GM23338 (cell line): ENCODE results near the gene CTNNA3. TPM values are rescaled to one million over a fixed set of nuclear protein-coding genes. Genes with fewer than 3 reads are reported as not detected.

Experiments used
- ATAC-seq: fragments of 200-7000 bp; cut with Tn5 transposase; 3 replicates; pipeline ENCODE4 v1.9.1; 2020
- DNase-seq: peaks from one replicate; pipeline ENCODE4 v3.0.0-alpha.2; 2015; ENCODE audit warnings: low spot score
- H2AFZ ChIP-seq: fragments of 200-600 bp; sonication (generic); 2 replicates; pipeline ENCODE4 v1.8.0; 2016; ENCODE audit warnings: antibody characterized with exemption, mild to moderate bottlenecking, moderate library complexity
- H3F3A ChIP-seq: fragments of 200-600 bp; sonication (generic); replicated peaks from 2 replicates; pipeline ENCODE4 v1.8.0; 2017; ENCODE audit warnings: antibody characterized with exemption, mixed run types, low read depth
- H3K27ac ChIP-seq: fragments of 200-600 bp; sonication (generic); 2 replicates; pipeline ENCODE4 v1.6.1; 2016; ENCODE audit warnings: low read depth
- H3K27me3 ChIP-seq: fragments of 200-600 bp; sonication (generic); 2 replicates; pipeline ENCODE4 v1.8.0; 2016; ENCODE audit warnings: mild to moderate bottlenecking, mixed run types, moderate library complexity; ENCODE audit not compliant: insufficient read depth
- H3K36me3 ChIP-seq: fragments of 200-600 bp; sonication (generic); 2 replicates; pipeline ENCODE4 v1.8.0; 2016; ENCODE audit warnings: mild to moderate bottlenecking; ENCODE audit not compliant: insufficient read depth
- H3K4me1 ChIP-seq: fragments of 200-600 bp; sonication (generic); 2 replicates; pipeline ENCODE4 v1.8.0; 2016; ENCODE audit warnings: mild to moderate bottlenecking, moderate library complexity; ENCODE audit not compliant: insufficient read depth
- H3K4me2 ChIP-seq: fragments of 200-600 bp; sonication (generic); 2 replicates; pipeline ENCODE4 v1.7.1; 2017; ENCODE audit warnings: mixed run types
- H3K4me3 ChIP-seq: fragments of 200-600 bp; sonication (generic); 2 replicates; pipeline ENCODE4 v1.6.1; 2016; ENCODE audit warnings: mixed run types
- H3K79me2 ChIP-seq: fragments of 200-600 bp; sonication (generic); replicated peaks from 2 replicates; pipeline ENCODE4 v1.8.0; 2017; ENCODE audit warnings: mild to moderate bottlenecking; ENCODE audit not compliant: insufficient read depth
- H3K9me2 ChIP-seq: fragments of 200-600 bp; sonication (generic); 2 replicates; pipeline ENCODE4 v1.8.0; 2017; ENCODE audit not compliant: insufficient read depth
- H4K20me1 ChIP-seq: fragments of 200-600 bp; sonication (generic); replicated peaks from 2 replicates; pipeline ENCODE4 v1.8.0; 2017; ENCODE audit warnings: mild to moderate bottlenecking; ENCODE audit not compliant: insufficient read depth
- H3K27ac Mint-ChIP-seq: 2 replicates; pipeline ENCODE4 v1.8.0; 2020; ENCODE audit warnings: inconsistent platforms, mild to moderate bottlenecking, moderate library complexity, mixed read lengths
- H3K27me3 Mint-ChIP-seq: 3 replicates; pipeline ENCODE4 v1.8.0; 2022; ENCODE audit warnings: low read depth, mild to moderate bottlenecking, moderate library complexity, mixed read lengths, inconsistent platforms; ENCODE audit not compliant: insufficient read depth, poor library complexity
- H3K36me3 Mint-ChIP-seq: 3 replicates; pipeline ENCODE4 v1.8.0; 2021; ENCODE audit warnings: low read depth, mild to moderate bottlenecking, inconsistent platforms, moderate library complexity, mixed read lengths
- H3K4me1 Mint-ChIP-seq: 3 replicates; pipeline ENCODE4 v1.8.0; 2020; ENCODE audit warnings: mild to moderate bottlenecking, inconsistent platforms, mixed read lengths
- H3K4me3 Mint-ChIP-seq: 3 replicates; pipeline ENCODE4 v1.8.0; 2021; ENCODE audit warnings: moderate library complexity, mild to moderate bottlenecking, inconsistent platforms, mixed read lengths
- H3K9me3 Mint-ChIP-seq: 3 replicates; pipeline ENCODE4 v1.8.0; 2020; ENCODE audit warnings: moderate library complexity, mild to moderate bottlenecking, inconsistent platforms, mixed read lengths
- CREB1 ChIP-seq: fragments of 250-450 bp; sonication (Bioruptor Pico); IDR thresholded peaks from 2 replicates; pipeline ENCODE4 v1.5.0; 2020; ENCODE audit warnings: low read depth, mild to moderate bottlenecking, moderate library complexity
- EZH2 ChIP-seq: fragments of 200-600 bp; sonication (generic); IDR thresholded peaks from one replicate; pipeline ENCODE4 v1.8.0; 2017; ENCODE audit warnings: antibody characterized with exemption, mild to moderate bottlenecking, low read depth; ENCODE audit not compliant: unreplicated experiment
- JUNB ChIP-seq: IDR thresholded peaks from one replicate; pipeline ENCODE4 v1.6.1; 2016; ENCODE audit warnings: antibody characterized with exemption; ENCODE audit not compliant: unreplicated experiment
- NANOG ChIP-seq: IDR thresholded peaks from 2 replicates; pipeline ENCODE4 v1.6.1; 2016; ENCODE audit warnings: antibody characterized with exemption, borderline replicate concordance
- POLR2AphosphoS5 ChIP-seq: IDR thresholded peaks from 2 replicates; pipeline ENCODE4 v1.6.1; 2016; ENCODE audit warnings: antibody characterized with exemption, low read depth
- polyA plus RNA-seq: library from polyadenylated mRNA; unstranded; fragments of >200 nt; fragmentation: Nextera tagmentation; extraction: Ambion mirVana; gene quantifications from 2 replicates; pipeline ENCODE4 v1.2.1, GENCODE V29; 2016
- total RNA-seq: library from RNA; depleted of rRNA; stranded (reverse); fragments of >200 nt; shearing (Covaris generic); gene quantifications from 2 replicates; pipeline ENCODE4 v1.2.3, GENCODE V29; 2014
- TF ChIP-seq, protein P1 (sequence below): IDR thresholded peaks from 2 replicates; pipeline ENCODE4 v1.6.1; 2016; ENCODE audit warnings: antibody characterized with exemption
- TF ChIP-seq, protein P2 (sequence below): fragments of 250-450 bp; sonication (Bioruptor Pico); IDR thresholded peaks from 2 replicates; pipeline ENCODE4 v1.5.0; 2020; ENCODE audit warnings: mild to moderate bottlenecking, moderate library complexity

Gene CTNNA3
- total and polyA plus RNA-seq, 2 experiments from 2014 or later = 0.71 to 3.3 TPM

DNA sequence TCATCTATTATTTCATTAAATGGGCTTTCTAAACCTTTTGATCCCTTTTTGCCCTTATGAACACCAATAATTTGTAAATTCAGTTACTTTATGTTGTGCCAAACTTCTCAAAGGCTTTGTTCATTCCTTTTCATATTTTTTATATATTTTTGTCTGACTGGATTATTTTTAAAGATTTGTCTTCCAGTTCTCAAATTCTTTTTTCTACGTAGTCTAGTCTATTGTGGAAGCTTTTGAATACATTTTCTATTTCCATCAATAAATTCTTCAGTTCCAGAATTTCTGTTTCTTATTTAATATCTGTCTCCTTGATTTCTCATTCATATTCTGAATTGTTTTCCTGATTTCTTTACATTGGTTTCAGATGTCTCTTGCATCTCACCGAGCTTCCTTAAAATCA lies 108.2 kb downstream of the CTNNA3 start:
- Mint-ChIP-seq H3K4me3 (no peak overlapping the region), H3K4me1 (no peaks in the 10 kb centered on the region), H3K9me3 (peaks cover 70% of the 10 kb centered on the region), H3K27ac (no peak overlapping the region), H3K36me3 (peaks cover 31% of the 10 kb centered on the region), H3K27me3 (peaks cover 4% of the 10 kb centered on the region)
- H3K4me1 ChIP-seq = no peaks in the 10 kb centered on the region
- H4K20me1 ChIP-seq = no peaks in the 10 kb centered on the region
- TF ChIP-seq NANOG = no peak
- TF ChIP-seq, protein P1, sequence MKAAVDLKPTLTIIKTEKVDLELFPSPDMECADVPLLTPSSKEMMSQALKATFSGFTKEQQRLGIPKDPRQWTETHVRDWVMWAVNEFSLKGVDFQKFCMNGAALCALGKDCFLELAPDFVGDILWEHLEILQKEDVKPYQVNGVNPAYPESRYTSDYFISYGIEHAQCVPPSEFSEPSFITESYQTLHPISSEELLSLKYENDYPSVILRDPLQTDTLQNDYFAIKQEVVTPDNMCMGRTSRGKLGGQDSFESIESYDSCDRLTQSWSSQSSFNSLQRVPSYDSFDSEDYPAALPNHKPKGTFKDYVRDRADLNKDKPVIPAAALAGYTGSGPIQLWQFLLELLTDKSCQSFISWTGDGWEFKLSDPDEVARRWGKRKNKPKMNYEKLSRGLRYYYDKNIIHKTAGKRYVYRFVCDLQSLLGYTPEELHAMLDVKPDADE = no peak
- TF ChIP-seq POLR2AphosphoS5 = no peak
- no peak for TF ChIP-seq CREB1 (CRISPR knock-in tag)
- TF ChIP-seq JUNB = no peak
- TF ChIP-seq EZH2 = no peak
- TF ChIP-seq, protein P2, sequence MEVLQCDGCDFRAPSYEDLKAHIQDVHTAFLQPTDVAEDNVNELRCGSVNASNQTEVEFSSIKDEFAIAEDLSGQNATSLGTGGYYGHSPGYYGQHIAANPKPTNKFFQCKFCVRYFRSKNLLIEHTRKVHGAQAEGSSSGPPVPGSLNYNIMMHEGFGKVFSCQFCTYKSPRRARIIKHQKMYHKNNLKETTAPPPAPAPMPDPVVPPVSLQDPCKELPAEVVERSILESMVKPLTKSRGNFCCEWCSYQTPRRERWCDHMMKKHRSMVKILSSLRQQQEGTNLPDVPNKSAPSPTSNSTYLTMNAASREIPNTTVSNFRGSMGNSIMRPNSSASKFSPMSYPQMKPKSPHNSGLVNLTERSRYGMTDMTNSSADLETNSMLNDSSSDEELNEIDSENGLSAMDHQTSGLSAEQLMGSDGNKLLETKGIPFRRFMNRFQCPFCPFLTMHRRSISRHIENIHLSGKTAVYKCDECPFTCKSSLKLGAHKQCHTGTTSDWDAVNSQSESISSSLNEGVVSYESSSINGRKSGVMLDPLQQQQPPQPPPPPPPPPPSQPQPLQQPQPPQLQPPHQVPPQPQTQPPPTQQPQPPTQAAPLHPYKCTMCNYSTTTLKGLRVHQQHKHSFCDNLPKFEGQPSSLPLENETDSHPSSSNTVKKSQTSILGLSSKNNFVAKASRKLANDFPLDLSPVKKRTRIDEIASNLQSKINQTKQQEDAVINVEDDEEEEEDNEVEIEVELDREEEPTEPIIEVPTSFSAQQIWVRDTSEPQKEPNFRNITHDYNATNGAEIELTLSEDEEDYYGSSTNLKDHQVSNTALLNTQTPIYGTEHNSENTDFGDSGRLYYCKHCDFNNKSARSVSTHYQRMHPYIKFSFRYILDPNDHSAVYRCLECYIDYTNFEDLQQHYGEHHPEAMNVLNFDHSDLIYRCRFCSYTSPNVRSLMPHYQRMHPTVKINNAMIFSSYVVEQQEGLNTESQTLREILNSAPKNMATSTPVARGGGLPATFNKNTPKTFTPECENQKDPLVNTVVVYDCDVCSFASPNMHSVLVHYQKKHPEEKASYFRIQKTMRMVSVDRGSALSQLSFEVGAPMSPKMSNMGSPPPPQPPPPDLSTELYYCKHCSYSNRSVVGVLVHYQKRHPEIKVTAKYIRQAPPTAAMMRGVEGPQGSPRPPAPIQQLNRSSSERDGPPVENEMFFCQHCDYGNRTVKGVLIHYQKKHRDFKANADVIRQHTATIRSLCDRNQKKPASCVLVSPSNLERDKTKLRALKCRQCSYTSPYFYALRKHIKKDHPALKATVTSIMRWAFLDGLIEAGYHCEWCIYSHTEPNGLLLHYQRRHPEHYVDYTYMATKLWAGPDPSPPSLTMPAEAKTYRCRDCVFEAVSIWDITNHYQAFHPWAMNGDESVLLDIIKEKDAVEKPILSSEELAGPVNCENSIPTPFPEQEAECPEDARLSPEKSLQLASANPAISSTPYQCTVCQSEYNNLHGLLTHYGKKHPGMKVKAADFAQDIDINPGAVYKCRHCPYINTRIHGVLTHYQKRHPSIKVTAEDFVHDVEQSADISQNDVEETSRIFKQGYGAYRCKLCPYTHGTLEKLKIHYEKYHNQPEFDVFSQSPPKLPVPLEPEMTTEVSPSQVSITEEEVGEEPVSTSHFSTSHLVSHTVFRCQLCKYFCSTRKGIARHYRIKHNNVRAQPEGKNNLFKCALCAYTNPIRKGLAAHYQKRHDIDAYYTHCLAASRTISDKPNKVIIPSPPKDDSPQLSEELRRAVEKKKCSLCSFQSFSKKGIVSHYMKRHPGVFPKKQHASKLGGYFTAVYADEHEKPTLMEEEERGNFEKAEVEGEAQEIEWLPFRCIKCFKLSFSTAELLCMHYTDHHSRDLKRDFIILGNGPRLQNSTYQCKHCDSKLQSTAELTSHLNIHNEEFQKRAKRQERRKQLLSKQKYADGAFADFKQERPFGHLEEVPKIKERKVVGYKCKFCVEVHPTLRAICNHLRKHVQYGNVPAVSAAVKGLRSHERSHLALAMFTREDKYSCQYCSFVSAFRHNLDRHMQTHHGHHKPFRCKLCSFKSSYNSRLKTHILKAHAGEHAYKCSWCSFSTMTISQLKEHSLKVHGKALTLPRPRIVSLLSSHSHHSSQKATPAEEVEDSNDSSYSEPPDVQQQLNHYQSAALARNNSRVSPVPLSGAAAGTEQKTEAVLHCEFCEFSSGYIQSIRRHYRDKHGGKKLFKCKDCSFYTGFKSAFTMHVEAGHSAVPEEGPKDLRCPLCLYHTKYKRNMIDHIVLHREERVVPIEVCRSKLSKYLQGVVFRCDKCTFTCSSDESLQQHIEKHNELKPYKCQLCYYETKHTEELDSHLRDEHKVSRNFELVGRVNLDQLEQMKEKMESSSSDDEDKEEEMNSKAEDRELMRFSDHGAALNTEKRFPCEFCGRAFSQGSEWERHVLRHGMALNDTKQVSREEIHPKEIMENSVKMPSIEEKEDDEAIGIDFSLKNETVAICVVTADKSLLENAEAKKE (CRISPR knock-in tag) = no peak
- DNase-seq (no peak), ATAC-seq (no peak)
- H3K36me3 ChIP-seq = no peaks in the 10 kb centered on the region
- no peaks in the 10 kb centered on the region; the same call in 1 of the 2 replicates for H3K9me2 ChIP-seq
- H3K27ac ChIP-seq = no peak overlapping the region
- no peaks in the 10 kb centered on the region for H3K27me3 ChIP-seq
- H3K79me2 ChIP-seq = no peaks in the 10 kb centered on the region
- H3K4me3 ChIP-seq = no peak overlapping the region
- H2AFZ ChIP-seq = no peak overlapping the region
- H3K4me2 ChIP-seq = no peak overlapping the region
- H3F3A ChIP-seq = no peaks in the 10 kb centered on the region
